Pancreas (tissue), 10 donors: ENCODE data around the gene TAMALIN. TPM values are rescaled to one million over a fixed set of nuclear protein-coding genes. Genes with fewer than 3 reads are reported as not detected.

ENCODE experiments used
- ATAC-seq, 4 donors: fragments of 200-7000 bp; cut with Tn5 transposase; one replicate each; pipeline versions ENCODE4 v1.8.0 to v1.9.1; 2020; ENCODE audit warnings: mild to moderate bottlenecking in 4 of 4, moderate library complexity in 4 of 4
- DNase-seq, 6 donors: peaks; one replicate each; pipeline ENCODE4 v3.0.0-alpha.2; 2020
- FAIRE-seq: peaks from 2 replicates; lab custom pipeline; 2012; peaks lifted over from hg19 to GRCh38; lab: Jason Lieb, UNC
- H3K27ac ChIP-seq, 4 donors: fragments of 200-600 bp; sonication (generic); 1 replicate in 3 of 4; 2 replicates in 1 of 4; pipeline versions ENCODE4 v1.5.0 to v1.8.0; 2020
- H3K27me3 ChIP-seq, 4 donors: fragments of 200-600 bp; one replicate each; pipeline ENCODE4 v1.8.0; 2021
- H3K36me3 ChIP-seq, 3 donors: fragments of 200-600 bp; sonication (generic) in 1 of 3; one replicate each; pipeline versions ENCODE4 v1.5.0 to v1.8.0; 2020 to 2021
- H3K4me1 ChIP-seq, 3 donors: fragments of 200-600 bp; one replicate each; pipeline ENCODE4 v1.8.0; 2021
- H3K4me3 ChIP-seq, 4 donors: fragments of 200-600 bp; sonication (generic) in 2 of 4; one replicate each; pipeline versions ENCODE4 v1.5.0 to v1.8.0; 2020 to 2021
- H3K9me3 ChIP-seq, 4 donors: fragments of 200-600 bp; one replicate each; pipeline ENCODE4 v1.8.0; 2021
- CTCF ChIP-seq, 4 donors: fragments of 200-600 bp; sonication (generic) in 3 of 4; IDR thresholded peaks; one replicate each; pipeline versions ENCODE4 v1.5.0 to v1.8.0; 2021; ENCODE audit warnings: antibody characterized with exemption in 4 of 4
- WGBS, 2 donors: extraction: QIAGEN DNeasy Blood & Tissue Kit; methylation state at CpG; one replicate each; pipeline ENCODE4 v1.1.7; 2013; 5-methylcytosine and 5-hydroxymethylcytosine counted together
- intact Hi-C, 3 donors: fragments of 100-400 bp; cut with DNase I; formaldehyde crosslinking; loops; one replicate each; pipeline versions ENCODE4 v1.11.1 to v1.14.2; 2022
- polyA plus RNA-seq, 2 donors: library from polyadenylated mRNA; stranded (reverse); fragments of 200-250 nt; gene quantifications; one replicate each; pipeline ENCODE4 v1.2.3, GENCODE V29; 2013
- total RNA-seq, 6 donors: library from RNA; stranded (reverse); fragmentation: NEBNext Ultra II Directional in 4 of 6; extraction: Animal tissue kit (Norgen Biotek cat#: 25700) in 4 of 6; gene quantifications; one replicate each; pipeline versions ENCODE4 v1.2.1 to v1.2.4, GENCODE V29; 2021 to 2023
- donor health status: healthy with polysubstance abuse.
- donor health status: DM: no; HTN: no; CAD: no; lungs with moderate emphysema.
- donor health status: DM: no; HTN: no; CAD: no.
- donor health status: control.
- donor health status: control.
- donor health status: Bipolar disorder and iron deficiency.
- donor health status: DM: yes; HTN: yes; CAD: no.
- donor health status: DM: no; HTN: no; CAD: no.
- donor health status: DM: no; HTN: no; CAD: no.
- donor health status: DM: yes; HTN: yes; CAD: no.

Gene TAMALIN
- total and polyA plus RNA-seq, 8 donors: 7.1 to 51.6 (median 13.6) TPM

- peak in 3 of 6 donors; percentile 4 to 62 (median 48) for DNase-seq
- H3K27me3 ChIP-seq: no peaks in the 10 kb centered on the region
- 91 to 92% methylated on average over 21 of the region's 21 CpGs for WGBS, 2 donors
- no peak for ATAC-seq
- peaks cover 6 to 10% (median 6%) of the 10 kb centered on the region in 3 donors for H3K4me1 ChIP-seq
- TF ChIP-seq CTCF (IDR thresholded peaks at IDR 0.05): no peak
- FAIRE-seq: no peak
- intact Hi-C loops: no loop called here
- H3K9me3 ChIP-seq: no peaks in the 10 kb centered on the region
- no peak overlapping the region for H3K27ac ChIP-seq
- H3K4me3 ChIP-seq: no peak overlapping the region
- peaks cover 0 to 36% (median 4%) of the 10 kb centered on the region in 3 donors for H3K36me3 ChIP-seq
These were observed 48.3 kb downstream of the TAMALIN start for GRCh38 chr12:52054833-52055730.

GRCh38 chr12:52055731-52056711 is 49.3 kb downstream of the TAMALIN start:
- Histone ChIP-seq H3K4me1 (peaks cover 0 to 4% (median 4%) of the 10 kb centered on the region in 3 donors), H3K4me3 (no peak overlapping the region), H3K27ac (no peak overlapping the region), H3K9me3 (no peaks in the 10 kb centered on the region), H3K27me3 (no peaks in the 10 kb centered on the region), H3K36me3 (peaks cover 0 to 36% (median 4%) of the 10 kb centered on the region in 3 donors)
- TF ChIP-seq CTCF (IDR thresholded peaks at IDR 0.05): no peak
- 85% methylated on average over 26 to 27 of the region's 27 CpGs for WGBS, 2 donors
- intact Hi-C loops: no loop called here
- FAIRE-seq: no peak
- no peak for ATAC-seq
- peak in 4 of 6 donors; percentile 8 to 64 (median 45) for DNase-seq

GRCh38 chr12:52056801-52057637 is 50.3 kb downstream of the TAMALIN start:
- ATAC-seq: no peak
- no peak for TF ChIP-seq CTCF (IDR thresholded peaks at IDR 0.05)
- H3K27ac ChIP-seq: no peak overlapping the region
- H3K4me1 ChIP-seq: peaks cover 0 to 4% (median 4%) of the 10 kb centered on the region in 3 donors
- H3K9me3 ChIP-seq: no peaks in the 10 kb centered on the region
- DNase-seq: peak in 3 of 6 donors; percentile 7 to 46 (median 36)
- FAIRE-seq: no peak
- H3K4me3 ChIP-seq: no peak overlapping the region
- peaks cover 0 to 36% (median 4%) of the 10 kb centered on the region in 3 donors for H3K36me3 ChIP-seq
- intact Hi-C loops: no loop called here
- H3K27me3 ChIP-seq: no peaks in the 10 kb centered on the region
- 80 to 81% methylated on average over 23 of the region's 23 CpGs for WGBS, 2 donors
